GM18505 (cell line): ENCODE data around the gene PLPPR1.
"Not testable (repeated sequence)": the region's sequence is repeated elsewhere in the genome, so short reads cannot be mapped to it uniquely, and the experiment has no call there.

Experiments
- ATAC-seq: cut with Tn5 transposase; IDR thresholded peaks from one replicate; pipeline ENCODE4 v1.9.1; 2021; ENCODE audit not compliant: unreplicated experiment
- POLR2A ChIP-seq: IDR thresholded peaks from 4 replicates; pipeline ENCODE4 v1.6.1; 2011; ENCODE audit warnings: borderline replicate concordance; ENCODE audit not compliant: insufficient read depth, insufficient read length; ENCODE audit errors: extremely low read depth

Gene PLPPR1

GRCh38 chr9:101324245-101324804 lies 295.8 kb downstream of the PLPPR1 start:
- no peak for TF ChIP-seq POLR2A
- no peak for ATAC-seq

GRCh38 chr9:101325053-101325452 lies 296.5 kb downstream of the PLPPR1 start:
- TF ChIP-seq POLR2A: no peak
- no peak for ATAC-seq

DNA sequence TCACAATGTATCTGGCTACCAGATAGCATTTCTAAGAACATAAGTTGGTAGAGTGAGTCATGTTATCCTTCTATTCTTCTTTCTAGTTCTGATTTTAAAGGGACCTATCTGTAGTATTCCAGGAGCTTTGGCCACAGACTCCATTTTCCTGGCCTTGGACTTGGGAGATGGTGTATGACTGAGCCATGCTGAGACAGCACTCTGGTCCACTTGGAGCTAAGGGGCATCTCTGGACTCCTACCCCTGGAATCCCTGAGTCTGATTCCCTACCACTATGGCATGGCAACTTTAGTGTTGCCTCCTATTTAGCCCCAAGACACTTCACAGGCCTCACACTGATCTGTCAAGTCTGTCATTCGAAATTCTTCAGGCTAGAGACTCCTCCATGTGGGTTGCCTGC lies 297.5 kb downstream of the PLPPR1 start:
- no peak for TF ChIP-seq POLR2A
- ATAC-seq: no peak

- TF ChIP-seq POLR2A: no peak
- no peak for ATAC-seq
Measured at GRCh38 chr9:101326501-101326900, 298.0 kb downstream of the PLPPR1 start.

DNA sequence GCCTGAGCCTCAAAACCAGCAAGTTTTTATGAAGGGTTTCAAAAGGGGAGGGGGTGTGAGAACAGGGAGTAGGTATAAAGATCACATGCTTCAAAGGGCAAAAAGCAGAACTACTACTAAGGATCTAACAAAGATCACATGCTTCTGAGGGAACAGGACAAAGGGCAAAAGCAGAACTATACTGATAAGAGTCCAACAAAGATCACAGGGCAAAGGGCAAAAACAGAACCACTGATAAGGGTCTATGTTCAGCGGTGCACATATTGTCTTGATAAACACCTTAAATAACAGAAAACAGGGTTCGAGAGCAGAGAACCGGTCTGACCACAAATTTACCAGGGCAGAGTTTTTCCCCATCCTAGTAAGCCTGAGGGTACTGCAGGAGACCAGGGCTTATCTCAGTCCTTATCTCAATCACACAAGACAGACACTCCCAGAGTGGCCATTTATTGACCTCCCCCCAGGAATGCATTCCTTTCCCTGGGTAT lies 298.9 kb downstream of the PLPPR1 start:
- not testable (repeated sequence) for ATAC-seq

- ATAC-seq: no peak
- no peak for TF ChIP-seq POLR2A
Measured at GRCh38 chr9:101332362-101332761, 303.8 kb downstream of the PLPPR1 start.

DNA sequence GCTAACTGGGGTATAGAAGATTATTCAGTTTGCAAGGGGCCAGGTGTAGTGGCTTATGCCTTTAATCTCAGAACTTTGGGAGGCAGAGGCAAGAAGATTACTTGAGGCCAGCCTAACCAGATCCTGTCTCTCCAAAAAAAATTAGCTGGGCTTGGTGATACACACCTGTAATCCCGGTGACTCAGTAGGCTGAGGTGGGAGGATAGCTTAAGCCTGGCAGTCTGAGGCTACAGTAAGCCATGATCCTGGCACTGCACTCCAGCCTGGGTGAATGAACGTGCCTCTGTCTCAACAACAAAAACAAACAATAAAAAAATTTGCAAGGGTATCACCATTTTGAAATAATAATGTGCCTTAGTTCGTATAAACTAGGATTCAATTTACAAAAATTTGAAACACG lies 305.0 kb downstream of the PLPPR1 start:
- TF ChIP-seq POLR2A: no peak
- no peak for ATAC-seq

DNA sequence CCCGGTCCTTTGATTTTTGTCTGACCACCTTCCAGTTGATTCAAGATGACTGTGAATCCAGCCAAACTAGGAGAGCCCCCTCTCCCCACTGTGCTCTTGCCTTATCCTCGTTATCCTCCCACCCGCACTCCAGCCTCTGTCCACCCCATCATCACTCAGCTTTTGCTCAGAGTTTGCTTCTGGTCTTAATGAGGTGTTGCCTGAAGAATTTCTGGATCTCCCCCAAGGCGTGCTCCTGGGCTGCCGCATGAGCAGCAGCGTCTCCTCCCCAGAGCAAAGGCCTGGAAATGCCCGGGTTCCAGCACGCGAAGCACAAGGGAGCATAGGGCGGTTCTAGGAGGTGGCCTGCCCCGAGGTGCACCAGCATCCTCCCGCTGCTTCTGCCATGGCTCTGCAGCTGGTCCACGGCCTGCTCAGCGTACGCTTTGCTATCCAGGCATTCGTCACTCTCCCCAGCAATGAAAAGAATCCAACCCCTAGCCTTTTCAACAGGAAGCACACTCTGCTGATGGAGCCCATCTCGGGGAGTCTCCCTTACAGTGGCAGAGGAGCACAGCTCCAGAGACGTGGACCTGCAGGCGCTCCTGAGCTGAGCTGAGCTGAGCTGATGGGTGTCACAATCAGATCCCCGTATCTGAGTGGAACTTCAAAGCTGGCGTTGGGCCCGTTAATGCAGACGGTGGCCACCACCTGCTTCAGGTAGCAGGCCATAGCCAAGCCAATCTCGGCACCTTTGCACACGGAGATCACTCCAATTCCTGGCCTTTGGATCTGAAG lies 305.6 kb downstream of the PLPPR1 start:
- TF ChIP-seq POLR2A: no peak
- ATAC-seq: no peak

DNA sequence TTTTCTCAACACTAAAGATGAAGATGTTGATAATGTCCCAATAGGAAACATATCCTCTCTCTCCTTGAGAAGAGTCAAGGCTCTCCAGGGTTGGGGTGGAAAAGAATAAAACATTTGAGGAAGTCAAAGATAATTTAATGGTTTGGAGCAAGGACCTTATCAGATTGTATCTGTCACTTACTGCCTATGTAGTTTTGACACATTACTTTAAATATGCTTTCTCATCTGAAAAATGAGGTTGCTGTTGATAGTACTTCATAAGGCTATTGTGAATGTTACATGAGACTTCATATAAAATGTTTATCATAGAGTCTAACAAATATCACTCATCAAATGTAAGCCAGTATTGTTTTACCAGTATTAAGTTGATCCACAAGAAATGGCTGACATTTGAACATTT lies 307.6 kb downstream of the PLPPR1 start:
- no peak for TF ChIP-seq POLR2A

GRCh38 chr9:101337237-101337636 lies 308.7 kb downstream of the PLPPR1 start:
- no peak for ATAC-seq
- TF ChIP-seq POLR2A: no peak

More for the DNA sequence above, 307.6 kb downstream of the PLPPR1 start:
- no peak for ATAC-seq

DNA sequence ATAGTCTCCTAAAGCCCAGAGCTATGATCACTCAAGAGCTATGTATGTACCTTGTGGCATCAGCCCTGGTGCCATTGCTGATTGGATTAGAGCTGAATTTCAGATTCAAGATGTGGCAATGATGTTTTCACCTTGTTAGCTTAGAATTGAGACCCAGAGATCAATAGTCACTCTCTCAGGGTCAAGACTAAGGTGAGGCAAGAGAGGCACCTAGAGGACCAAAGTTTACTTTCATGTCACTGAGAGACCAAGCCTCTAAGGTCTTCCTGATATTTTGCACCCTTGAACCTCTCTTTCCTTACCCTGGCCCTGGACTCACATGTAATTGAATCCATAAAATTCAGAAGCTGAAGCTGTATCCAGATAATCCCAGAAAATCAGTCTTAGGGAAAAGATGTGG lies 313.4 kb downstream of the PLPPR1 start:
- no peak for ATAC-seq
- TF ChIP-seq POLR2A: no peak

DNA sequence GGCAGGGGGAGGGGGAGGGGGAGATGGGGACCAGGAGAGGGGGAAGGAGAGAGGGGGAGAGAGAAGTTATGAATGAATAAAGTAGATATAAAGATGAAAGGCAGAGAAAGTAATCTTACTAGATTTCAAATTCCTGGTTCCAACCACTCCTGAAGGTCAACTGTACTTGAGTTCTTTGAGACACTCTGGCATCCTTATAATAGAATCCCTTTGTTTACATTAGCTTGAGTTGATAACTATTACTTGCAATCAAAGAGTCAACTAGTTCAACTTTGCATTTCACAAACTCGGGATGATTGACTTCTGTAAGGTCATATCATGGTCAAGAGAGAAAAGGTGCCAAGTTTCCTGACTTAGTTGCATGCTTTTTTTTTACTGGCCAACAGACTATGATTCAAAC lies 314.1 kb downstream of the PLPPR1 start:
- TF ChIP-seq POLR2A: no peak
- no peak for ATAC-seq

GRCh38 chr9:101350285-101350684 lies 321.8 kb downstream of the PLPPR1 start:
- TF ChIP-seq POLR2A: no peak
- no peak for ATAC-seq

GRCh38 chr9:101352892-101353463 lies 324.5 kb downstream of the PLPPR1 start:
- no peak for TF ChIP-seq POLR2A
- no peak for ATAC-seq
